GM19324 (cell line): Measurements from ENCODE around the gene TNRC6B.

Experiments used
- ATAC-seq: cut with Tn5 transposase; IDR thresholded peaks from one replicate; pipeline ENCODE4 v1.9.1; 2021; ENCODE audit warnings: mild to moderate bottlenecking, moderate library complexity; ENCODE audit not compliant: unreplicated experiment, low FRiP score

TNRC6B gene

GRCh38 chr22:40238425-40239344, 61.0 kb downstream of the TNRC6B start:
- ATAC-seq, result no peak

DNA sequence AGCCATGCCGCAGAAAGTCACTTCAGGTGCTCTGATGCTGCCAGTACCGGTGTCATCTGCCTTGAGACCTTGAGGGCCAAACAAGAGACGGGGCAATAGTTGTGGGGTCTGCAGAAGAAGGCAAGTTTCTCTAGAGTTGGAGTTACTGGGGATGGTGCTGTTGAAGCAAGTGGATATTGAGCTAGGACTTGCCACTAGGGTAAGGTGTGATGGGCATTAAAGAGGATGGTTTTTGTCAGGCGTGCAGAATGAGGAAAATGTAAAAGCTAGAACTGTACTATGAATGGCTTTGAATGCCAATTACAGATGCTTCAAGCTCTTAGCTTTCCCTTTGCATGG, 61.6 kb downstream of the TNRC6B start:
- no peak for ATAC-seq

DNA sequence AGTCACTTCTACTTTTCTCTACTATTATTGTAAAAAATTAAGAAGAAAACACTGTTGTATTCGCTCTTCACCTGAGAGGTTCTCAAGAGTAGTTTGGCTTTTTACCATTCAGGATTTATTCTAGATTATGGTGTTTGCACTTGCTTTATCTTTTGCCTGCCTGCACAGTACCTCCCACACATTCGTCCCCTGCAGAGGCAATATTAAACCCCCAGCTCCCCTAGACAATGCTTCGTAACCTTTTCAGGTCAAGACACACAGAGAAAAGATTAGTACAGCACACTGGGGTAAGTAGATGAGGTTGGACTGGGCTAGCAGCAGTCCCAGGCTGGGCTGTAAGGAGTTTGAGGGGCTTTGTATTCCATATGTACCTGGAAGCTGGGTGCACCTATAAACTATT, 62.4 kb downstream of the TNRC6B start:
- ATAC-seq, result no peak

DNA sequence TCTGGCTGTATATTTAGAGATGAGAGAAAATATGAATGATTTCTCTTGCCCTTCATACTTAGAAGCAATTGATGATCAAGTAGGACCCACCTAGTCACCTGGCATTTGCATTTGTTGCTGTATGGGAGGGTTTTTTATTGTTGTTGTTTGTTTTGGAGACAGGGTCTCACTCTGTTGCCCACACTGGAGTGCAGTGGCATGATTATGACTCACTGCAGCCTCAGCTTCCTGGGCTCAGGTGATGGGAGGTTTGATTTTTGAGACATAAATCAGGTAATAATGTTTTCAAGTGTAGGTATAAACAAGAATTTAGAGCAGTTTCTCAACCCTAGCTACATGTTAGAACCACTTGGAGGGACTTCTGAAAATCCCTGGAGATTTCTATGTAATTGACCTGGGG, 63.0 kb downstream of the TNRC6B start:
- ATAC-seq, result no peak

DNA sequence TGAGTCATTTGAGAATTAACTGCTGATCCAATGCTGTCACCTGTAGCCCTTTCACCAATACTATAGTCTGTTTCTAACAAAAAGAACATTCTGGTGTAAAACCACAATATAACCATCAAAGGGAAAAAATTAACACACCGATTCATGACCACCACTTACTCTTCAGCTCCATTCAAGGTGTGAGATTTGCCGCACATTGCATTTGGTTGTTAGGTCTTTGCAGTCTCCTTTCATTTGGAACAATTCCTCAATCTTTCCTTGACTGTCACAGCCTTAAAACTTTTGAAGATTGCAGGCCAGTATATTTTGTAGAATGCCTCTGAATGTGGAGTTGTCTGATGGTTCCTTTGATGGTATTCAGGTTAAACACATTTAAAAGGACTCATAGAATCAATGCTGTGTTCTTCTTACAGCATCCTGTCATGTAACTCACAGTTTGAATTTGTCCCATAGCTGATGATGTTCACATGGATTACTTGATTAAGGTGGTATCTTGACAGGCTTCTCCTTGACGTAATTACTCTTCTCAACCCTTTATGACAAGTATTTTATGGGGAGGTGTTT, 63.6 kb downstream of the TNRC6B start:
- no peak for ATAC-seq

DNA sequence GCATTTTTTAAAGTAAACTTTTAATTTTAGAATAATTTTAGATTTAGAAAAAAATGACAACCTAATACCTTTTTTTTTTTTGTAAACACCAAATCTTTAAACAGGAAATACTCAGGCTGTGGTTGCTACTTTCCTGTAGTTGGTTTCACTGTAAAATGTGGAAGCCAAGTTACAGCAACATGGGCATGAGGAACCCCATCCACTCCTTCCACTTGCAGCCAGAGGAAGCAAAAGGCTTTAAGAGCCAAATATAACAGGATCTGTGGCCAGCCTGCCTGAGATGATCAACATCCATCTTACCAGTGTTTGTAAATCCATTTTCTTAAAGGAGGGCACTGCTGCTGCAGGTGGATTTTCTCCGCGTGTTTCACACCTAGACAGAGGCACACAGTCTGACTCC, 66.2 kb downstream of the TNRC6B start:
- no peak for ATAC-seq

DNA sequence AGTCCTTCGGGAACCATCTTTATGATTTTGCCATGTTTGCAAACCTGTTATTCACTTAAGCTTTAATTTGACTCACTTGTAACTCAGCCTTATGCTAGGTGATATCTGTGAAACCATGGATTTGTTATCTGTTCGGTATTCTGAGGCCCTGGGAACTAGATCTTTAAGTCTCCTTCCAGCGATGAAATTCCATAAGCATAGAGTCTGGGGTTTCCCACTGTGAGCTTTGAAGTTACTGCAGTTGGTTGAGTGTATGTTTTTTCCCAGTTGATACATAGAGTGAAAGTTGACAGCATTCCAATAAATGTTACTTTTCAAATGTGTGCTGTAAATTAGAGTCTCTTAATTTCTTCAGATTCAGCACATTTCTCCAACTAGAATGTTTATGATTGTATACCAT, 66.9 kb downstream of the TNRC6B start:
- ATAC-seq, result no peak

DNA sequence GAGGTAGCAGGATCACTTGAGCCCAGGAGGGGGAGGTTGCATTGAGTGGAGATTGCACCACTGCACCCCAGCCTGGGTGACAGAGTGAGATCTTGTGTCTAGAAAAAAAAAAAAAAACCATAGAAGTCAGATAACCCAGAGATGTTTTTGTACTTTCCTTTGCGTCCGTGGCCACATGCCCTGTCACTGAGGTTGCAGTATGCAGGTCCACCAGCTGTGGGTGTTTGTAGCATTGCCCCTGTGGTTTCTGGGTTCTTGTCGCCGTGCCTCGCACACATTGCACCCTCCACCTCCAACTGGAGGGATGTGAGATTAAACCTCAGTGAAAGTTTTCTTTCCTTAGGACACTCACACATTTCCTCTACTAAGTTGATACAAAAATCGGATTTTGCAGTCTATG, 70.3 kb downstream of the TNRC6B start:
- no peak for ATAC-seq

- ATAC-seq, result no peak
Measured at GRCh38 chr22:40249286-40249685, 71.6 kb downstream of the TNRC6B start.

GRCh38 chr22:40250608-40251007, 72.9 kb downstream of the TNRC6B start:
- ATAC-seq, result no peak

DNA sequence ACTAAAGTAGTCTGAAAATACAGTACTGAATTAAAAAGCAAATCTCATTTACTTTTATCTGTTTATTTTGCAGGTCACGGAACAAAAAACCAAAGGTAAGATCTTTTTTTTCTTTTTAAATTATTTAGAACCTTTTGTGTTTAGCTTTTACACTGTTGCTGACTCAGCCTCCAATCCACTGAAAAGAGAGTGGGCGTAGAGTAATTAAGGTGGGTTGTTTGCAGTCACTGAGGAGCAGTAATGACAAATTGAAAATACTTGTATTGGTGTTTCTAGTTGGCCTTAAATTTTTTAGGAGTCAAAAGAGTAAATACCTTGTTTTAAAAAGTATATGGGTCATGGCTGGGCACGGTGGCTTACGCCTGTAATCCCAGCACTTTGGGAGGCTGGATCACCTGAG, 73.4 kb downstream of the TNRC6B start:
- ATAC-seq, result no peak

DNA sequence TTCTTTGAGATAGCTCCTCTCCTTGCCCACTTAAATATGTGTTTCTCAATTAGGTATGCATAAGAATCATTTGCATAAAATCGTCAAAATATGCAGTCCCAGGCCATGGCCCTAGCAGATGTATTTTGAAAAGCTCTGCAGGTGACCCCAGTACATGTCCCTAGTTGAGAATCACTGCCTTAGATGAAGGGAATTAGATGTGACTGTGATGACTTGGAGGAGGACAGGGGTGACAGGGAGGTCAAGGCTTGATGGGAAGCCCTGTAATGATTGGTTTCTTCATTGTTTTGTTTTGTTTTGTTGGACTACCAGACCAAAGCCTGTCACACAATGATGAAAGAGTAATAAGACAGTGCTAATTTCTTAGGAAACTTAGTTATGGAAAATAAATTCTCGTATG, 74.4 kb downstream of the TNRC6B start:
- no peak for ATAC-seq

DNA sequence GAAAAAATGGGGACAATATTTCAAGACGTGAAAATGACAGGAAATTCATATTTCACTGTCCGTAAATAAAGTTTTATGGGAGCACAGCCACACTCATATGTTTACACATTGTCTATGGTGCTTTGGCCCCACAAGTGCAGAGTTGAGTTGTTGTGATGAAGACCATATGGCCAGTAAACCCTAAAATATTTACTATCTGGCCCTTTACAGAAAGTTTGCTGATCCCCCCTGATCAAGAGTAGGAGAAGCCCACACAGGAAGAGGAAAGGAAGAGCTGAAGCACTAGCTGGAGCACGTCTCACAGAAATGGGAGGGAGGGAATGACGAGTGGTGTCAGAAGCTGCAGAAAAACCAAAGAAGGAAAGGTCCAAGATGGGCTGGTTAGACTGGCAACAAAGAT, 78.8 kb downstream of the TNRC6B start:
- no peak for ATAC-seq

DNA sequence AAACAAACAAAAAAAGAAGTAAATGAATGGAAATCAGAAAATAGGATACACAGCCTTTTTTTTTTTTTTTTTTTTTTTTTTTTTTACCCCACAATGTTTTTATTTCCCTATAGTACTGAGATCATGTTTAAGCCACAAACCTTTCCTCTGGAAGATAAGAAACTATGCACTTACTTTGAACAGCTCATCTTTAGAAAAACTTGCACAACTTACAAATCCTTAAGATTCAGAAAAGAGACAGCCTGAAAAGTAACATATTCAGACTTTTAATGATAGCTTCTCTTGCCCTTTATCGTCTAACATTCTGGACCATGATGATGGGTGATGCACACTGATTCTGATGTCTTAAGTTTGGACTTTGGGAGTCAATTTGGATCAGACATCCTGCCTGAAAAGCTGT, 80.3 kb downstream of the TNRC6B start:
- ATAC-seq, result no peak

GRCh38 chr22:40258501-40258915, 80.8 kb downstream of the TNRC6B start:
- ATAC-seq, result no peak

DNA sequence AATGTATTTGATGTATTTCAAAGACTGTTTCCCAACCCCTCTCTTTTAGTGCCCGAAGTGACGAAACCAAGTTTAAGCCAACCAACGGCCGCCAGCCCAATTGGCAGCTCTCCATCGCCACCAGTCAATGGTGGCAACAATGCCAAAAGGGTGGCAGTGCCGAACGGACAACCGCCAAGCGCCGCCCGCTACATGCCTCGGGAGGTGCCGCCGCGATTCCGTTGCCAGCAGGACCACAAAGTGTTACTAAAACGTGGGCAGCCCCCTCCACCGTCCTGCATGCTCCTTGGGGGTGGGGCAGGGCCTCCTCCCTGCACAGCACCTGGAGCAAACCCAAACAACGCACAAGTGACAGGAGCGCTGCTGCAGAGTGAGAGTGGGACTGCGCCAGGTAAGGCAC, 84.1 kb downstream of the TNRC6B start:
- no peak for ATAC-seq

- ATAC-seq, result no peak
Measured at GRCh38 chr22:40263191-40263590, 85.5 kb downstream of the TNRC6B start.

DNA sequence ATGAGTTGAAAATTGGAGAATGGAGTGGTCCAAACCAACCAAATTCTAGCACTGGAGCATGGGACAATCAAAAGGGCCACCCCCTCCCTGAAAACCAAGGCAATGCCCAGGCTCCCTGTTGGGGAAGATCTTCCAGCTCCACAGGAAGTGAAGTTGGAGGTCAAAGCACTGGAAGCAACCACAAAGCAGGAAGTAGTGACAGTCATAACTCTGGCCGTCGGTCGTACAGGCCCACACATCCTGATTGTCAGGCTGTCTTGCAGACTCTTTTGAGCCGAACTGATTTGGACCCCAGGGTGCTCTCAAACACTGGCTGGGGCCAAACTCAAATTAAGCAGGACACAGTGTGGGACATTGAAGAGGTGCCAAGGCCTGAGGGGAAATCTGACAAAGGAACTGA, 88.1 kb downstream of the TNRC6B start:
- no peak for ATAC-seq

DNA sequence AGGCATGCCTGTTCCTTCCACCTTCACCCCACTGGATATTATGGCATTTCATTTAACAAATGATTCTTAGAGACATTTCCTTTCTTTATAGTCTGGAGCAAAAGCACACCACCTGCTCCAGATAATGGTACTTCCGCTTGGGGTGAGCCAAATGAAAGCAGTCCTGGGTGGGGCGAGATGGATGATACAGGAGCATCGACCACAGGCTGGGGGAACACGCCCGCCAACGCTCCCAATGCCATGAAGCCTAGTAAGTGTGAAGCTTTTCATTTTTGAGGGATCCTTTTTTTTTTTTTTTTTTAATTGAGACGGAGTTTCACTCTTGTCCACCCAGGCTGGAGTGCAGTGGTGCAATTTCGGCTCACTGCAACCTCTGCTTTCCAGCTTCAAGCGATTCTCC, 92.3 kb downstream of the TNRC6B start:
- no peak for ATAC-seq

DNA sequence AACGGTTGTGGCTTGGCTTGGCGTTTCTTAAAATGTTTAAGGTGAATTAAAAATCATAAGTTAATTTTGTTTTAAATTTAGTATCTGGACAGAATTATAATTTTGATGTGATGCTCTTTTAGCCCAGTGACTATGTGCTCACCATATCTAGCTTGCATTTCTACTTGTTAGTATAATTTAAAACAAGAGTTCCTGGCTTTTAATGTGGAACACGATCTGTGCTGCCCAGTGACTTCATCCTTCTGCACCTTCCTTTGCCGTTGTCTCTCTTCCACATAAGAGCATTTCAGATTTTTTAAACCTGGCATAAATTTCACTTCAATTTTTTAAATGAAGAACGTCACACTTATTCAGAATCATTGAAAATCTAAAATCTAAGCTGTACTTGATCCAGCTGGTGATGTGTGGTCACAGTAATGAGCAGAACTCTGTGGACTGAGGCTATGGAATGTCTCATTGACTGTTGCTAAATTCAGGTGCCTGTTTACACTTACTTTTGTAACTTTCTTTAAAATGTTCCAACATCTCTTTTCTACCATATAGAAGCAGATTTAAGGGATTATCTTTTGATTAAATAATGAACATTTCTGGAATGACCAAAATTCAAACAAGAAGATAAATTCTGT, 93.1 kb downstream of the TNRC6B start:
- ATAC-seq, result no peak

DNA sequence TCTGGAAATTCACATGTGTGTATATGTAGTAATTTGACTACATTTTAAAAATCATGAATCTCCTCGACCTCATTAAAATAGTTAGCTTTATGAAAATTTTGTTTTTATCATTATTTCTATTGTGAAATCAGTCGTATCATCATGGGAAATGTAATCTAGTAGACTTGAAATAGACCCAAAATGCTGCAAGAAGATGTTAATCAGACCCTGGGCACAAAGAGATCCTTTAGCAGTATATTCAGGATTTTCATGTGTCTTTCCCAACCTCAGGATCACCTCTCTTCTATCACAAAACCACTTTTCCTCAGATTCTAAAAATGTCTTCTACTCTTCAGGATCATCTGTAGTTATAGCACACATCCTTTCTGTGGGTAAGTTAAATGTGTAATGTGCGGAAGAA, 93.7 kb downstream of the TNRC6B start:
- no peak for ATAC-seq

- ATAC-seq, result no peak
Measured at GRCh38 chr22:40273319-40273718, 95.6 kb downstream of the TNRC6B start.
